Posterior cingulate gyrus (tissue), 11 donors: ENCODE data around the gene PRDM5.
"Not testable (repeated sequence)": the region's sequence is repeated elsewhere in the genome, so short reads cannot be mapped to it uniquely, and the experiment has no call there.

Experiments
- DNase-seq, 10 donors: peaks; one replicate each; pipeline versions ENCODE4 v3.0.0 to v3.0.0-alpha.2; 2020 to 2021; ENCODE audit warnings: mixed read lengths in 3 of 10
- intact Hi-C: fragments of 100-400 bp; cut with DNase I; formaldehyde crosslinking; loops from one replicate; pipeline ENCODE4 v1.15.1; 2023

Gene PRDM5

DNA sequence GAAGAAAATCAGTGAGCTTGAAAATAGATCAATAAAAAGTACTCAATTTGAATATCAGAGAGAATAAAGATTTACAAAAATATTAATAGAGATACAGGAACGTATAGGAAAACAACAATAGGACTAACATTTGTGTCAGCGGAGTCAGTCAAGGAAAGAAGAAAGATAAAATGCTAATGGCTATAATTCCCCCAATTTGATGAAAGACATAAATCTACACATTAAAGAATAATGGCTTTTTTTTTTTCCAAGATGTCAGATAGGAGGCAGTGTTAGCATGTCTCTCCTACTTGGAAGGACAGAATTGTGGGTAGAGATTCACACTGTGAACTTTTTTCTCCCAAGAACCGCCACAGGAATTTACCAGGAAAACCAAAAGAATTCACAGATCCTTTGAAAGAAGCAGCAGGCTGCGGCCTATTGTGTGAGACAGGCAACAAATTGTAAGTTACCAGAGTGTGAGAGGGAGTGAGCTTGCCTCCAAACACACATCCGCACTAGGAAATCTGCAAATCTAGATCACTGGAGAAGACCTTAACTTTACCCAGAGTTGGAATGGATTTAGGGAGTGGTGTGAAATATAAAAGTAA is 249.9 kb downstream of the PRDM5 start:
- intact Hi-C loops: no loop called here
- DNase-seq: no peak

DNA sequence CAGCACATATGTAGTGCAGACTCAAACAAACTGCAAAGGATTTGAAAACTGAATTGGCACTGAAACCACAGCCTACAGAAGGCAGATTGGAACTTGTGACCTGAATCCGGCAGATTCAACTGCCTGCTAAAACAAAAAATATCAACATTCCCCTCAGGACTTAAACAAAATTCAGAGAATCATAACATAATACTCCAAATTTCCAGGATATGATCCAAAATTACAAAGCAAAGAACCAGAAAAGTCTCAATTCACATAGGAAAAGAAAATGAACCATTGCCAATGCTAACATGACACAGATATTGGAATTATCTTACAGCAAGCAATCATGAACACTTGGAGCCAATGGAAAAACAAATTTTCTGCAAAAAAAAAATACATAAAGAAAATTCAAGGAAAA is 250.4 kb downstream of the PRDM5 start:
- no peak for DNase-seq
- intact Hi-C loops: no loop called here

DNA sequence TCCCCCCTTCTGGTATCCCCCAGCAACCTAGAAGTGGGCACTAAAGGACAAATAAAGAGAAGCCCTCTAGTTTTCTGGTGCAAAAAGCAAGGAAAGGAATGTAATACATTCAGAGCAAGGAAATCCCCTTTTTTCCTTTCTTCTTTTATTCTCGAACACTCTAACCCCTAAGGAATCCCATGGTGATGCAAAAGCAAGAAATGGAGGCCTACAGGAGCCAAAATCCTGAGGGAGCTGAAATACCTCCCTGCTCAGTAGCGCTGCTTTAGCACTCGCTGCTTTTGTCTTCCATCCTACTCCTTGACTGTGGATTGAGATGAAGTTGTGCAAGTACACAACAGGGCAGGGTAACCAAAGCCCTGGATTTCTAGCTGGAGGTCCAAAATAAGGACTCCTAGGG is 251.0 kb downstream of the PRDM5 start:
- intact Hi-C loops: no loop called here
- DNase-seq: no peak

DNA sequence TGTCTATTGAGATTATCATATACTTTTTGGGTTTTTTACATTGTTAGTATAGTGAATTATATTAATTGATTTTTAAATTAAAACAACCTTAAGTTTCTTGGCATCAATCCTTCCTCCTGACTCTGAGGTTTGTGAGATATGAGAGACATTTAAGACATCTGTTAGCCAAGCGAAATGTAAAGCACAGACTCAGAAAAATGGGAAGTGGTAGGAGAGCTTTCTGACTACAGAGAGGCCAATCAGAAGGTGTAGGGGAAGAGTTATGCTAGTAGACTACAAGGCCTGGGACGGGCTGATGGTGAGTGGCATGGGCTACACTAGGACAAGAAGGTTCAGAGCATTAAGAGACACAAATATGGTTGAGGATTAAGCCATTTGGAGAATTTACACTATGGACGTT is 255.4 kb downstream of the PRDM5 start:
- DNase-seq: no peak
- intact Hi-C loops: no loop called here

DNA sequence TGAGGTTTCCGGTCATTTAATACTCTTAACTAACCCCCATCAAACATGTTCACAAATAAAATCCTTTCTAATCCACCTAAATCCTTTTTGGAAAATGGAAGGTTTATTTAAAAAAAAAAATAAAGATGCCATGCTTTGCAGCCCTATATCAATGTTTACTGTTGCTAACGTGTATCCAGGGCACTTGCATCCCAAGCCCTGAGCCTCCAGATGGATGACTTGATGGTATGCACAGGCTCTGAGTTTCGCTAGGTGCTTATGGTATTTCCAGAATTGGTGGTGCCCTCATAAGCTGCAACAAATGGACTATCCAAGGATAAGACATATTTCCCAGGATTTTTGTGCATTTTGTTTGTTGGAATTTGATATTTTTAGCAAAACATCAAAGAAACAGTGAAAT is 257.7 kb downstream of the PRDM5 start:
- DNase-seq: no peak
- intact Hi-C loops: no loop called here

DNA sequence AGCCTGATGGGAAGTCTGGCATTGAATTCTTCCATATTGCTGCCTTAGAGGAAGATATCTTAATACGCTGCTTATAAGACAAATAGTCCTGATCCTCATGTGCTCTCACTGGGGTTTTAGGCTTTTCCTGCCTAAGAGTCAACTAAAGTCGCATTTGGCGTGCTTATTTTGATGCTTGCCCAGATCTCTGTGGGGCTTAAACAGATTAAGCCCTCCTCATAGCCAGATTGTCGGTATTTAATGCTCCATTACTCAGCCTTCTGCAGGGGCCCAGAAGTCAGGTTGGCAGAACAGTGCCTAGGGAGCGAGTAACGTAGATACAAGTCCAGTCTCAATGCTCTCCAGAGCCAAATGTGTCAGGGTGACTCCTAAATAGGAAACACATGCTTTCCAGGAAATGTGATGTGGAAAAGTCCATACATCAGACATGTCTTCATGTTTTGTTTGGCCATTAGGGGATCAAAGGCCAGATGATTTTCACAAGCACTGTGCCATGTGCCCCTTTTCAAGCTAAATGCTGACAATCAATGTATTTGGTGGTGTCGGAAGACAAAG is 262.8 kb downstream of the PRDM5 start:
- no peak for DNase-seq
- intact Hi-C loops: no loop called here

DNA sequence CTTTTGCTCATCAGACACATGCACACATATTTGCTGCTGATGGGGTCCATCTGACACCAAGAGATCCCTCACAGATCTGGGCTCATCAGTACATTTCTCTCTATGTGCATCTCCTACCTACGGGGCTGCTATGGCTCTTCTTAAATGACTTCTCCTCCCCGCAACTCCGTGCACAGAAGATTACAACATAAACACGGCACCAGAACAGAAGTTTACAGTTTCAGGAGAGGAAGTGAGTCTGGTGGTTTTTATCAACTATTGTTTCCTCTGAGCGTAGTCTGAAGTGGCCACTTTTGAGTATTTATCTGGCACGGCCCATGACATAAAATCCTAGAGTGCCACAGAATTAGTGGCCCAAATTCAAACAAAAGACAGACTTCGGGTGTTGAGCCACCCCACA is 263.8 kb downstream of the PRDM5 start:
- DNase-seq: no peak
- intact Hi-C loops: no loop called here

DNA sequence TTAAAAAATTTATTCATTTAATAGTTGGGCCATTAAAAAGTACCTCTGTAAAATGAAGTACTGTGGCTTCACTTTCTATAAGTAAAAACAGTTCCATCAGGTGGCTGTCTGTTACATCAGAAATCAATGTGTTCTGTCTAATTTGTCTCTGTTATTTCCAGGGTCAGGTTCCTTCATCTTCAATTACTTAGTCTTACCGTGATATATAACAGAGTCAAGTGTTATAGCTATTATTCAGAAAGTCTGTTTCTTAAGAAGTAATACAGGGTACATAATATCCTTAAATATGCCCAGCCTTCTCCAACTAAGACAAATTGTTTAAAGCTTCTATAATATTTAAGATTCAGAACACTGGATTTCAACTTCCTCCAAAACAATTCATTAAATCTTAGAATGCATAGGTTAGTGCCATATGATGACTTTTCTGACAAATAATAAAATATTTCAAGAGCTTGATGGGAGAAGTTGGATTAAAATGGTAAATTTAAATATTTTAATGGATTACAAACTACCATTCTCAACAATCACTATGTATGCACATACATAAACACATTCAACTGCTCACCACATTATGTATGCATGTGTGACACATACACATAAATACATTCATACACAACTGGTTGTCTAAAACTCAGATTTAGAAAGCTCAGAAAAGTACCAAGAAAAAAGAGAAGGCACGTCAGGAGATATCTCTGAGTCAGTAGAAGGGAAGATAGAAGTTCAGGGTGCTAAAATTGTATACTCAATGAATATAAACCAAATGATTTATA is 268.5 kb downstream of the PRDM5 start:
- intact Hi-C loops: no loop called here
- no peak for DNase-seq

DNA sequence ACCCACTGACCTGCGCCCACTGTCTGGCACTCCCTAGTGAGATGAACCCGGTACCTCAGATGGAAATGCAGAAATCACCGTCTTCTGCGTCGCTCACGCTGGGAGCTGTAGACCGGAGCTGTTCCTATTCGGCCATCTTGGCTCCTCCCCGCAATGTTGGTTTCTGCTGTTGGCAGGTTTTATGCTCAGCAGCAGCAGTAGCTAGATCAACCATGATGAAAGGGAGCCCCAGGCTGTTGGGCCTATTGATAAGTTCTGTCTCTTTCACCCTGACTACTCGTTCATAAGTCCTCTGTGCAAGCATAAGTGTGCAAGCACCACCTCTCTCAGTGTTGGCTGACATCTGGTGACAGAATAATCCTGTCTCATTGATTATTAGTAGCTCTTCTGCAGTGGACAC is 274.2 kb downstream of the PRDM5 start:
- intact Hi-C loops, DNase-seq: not testable (repeated sequence)
